PFSK-1 (cell line): ENCODE measurements around the gene CASP4.

Experiments
- FOXP2 ChIP-seq: optimal IDR thresholded peaks from 2 replicates; pipeline ENCODE3; 2011; ENCODE audit warnings: borderline replicate concordance, control low read depth, inconsistent platforms; ENCODE audit not compliant: insufficient read depth; ENCODE audit errors: extremely low read length, extremely low read depth
- POLR2AphosphoS5 ChIP-seq: IDR thresholded peaks from 2 replicates; pipeline ENCODE4 v1.6.1; 2012; ENCODE audit warnings: low read depth, mild to moderate bottlenecking, control low read depth, low read length, moderate library complexity
- REST ChIP-seq, 2 experiments: IDR thresholded peaks; 2 replicates each; pipeline versions ENCODE4 v1.6.1 to v1.8.0; 2011 to 2012; ENCODE audit warnings: low read depth in 2 of 2, low read length in 2 of 2, control low read depth in 1 of 2, inconsistent platforms in 1 of 2, mild to moderate bottlenecking in 1 of 2, moderate library complexity in 1 of 2; ENCODE audit not compliant: insufficient read depth in 1 of 2
- SIN3A ChIP-seq: IDR thresholded peaks from 2 replicates; pipeline ENCODE4 v1.6.1; 2012; ENCODE audit warnings: mild to moderate bottlenecking, low read length, moderate library complexity, borderline replicate concordance; ENCODE audit not compliant: insufficient read depth
- TAF1 ChIP-seq: IDR thresholded peaks from 2 replicates; pipeline ENCODE4 v1.6.1; 2012; ENCODE audit warnings: low read length, control low read depth, borderline replicate concordance; ENCODE audit not compliant: insufficient read depth

Gene CASP4

GRCh38 chr11:104893876-104894275, 74.5 kb downstream of the CASP4 start:
- no peak for TF ChIP-seq REST (IDR thresholded peaks at IDR 0.05; ENCODE audit: insufficient read depth in 1 of 2, low read depth in 2 of 2, low read length in 2 of 2)
- no peak for TF ChIP-seq TAF1
- no peak for TF ChIP-seq FOXP2
- TF ChIP-seq POLR2AphosphoS5 = no peak
- TF ChIP-seq SIN3A = no peak
